Memory B cell (primary cell): Measurements from ENCODE around the gene CHKA.

Experiments
- ATAC-seq: fragments of 150-1000 bp; cut with Tn5 transposase; 2 replicates; pipeline ENCODE4 v1.10.0; 2021; ENCODE audit warnings: low read depth, mild to moderate bottlenecking, moderate library complexity
- DNase-seq, 2 donors: peaks; one replicate each; pipeline ENCODE4 v3.0.0; 2022; ENCODE audit warnings: low spot score in 2 of 2
- H3K27ac Mint-ChIP-seq: one replicate; pipeline ENCODE4 v1.8.0; 2022; ENCODE audit warnings: mild to moderate bottlenecking, moderate library complexity, mixed read lengths
- H3K27me3 Mint-ChIP-seq: one replicate; pipeline ENCODE4 v1.8.0; 2022; ENCODE audit warnings: mixed read lengths
- H3K36me3 Mint-ChIP-seq: one replicate; pipeline ENCODE4 v1.8.0; 2022; ENCODE audit warnings: mild to moderate bottlenecking, mixed read lengths
- H3K4me1 Mint-ChIP-seq: one replicate; pipeline ENCODE4 v1.8.0; 2022; ENCODE audit warnings: mixed read lengths
- H3K4me3 Mint-ChIP-seq: one replicate; pipeline ENCODE4 v1.8.0; 2022; ENCODE audit warnings: mild to moderate bottlenecking, moderate library complexity, mixed read lengths
- H3K9me3 Mint-ChIP-seq: one replicate; pipeline ENCODE4 v1.8.0; 2022; ENCODE audit warnings: mixed read lengths

CHKA gene

DNA sequence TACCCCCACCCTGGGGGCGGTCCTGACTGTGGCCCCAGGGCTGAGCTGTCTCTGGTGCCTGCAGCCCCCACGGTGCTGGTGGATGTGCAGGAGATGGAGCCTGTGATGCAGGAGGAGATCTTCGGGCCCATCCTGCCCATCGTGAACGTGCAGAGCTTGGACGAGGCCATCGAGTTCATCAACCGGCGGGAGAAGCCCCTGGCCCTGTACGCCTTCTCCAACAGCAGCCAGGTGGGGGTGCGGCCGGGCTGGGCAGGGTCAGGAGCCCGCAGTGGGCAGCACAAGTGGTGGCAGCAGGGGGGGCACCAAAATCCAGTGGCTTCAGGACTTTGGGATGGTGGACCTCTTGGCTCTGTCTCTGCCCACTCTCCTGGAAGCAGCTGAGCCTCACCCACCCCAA lies 98.7 kb downstream of the CHKA start:
- Mint-ChIP-seq H3K4me1 (peaks cover 7% of the 10 kb centered on the region), H3K9me3 (no peaks in the 10 kb centered on the region), H3K36me3 (peaks cover 2% of the 10 kb centered on the region), H3K4me3 (no peak overlapping the region), H3K27ac (no peak overlapping the region), H3K27me3 (peaks cover 3% of the 10 kb centered on the region)
- DNase-seq, result no peak
- ATAC-seq, result no peak

- ATAC-seq (no peak), DNase-seq (no peak)
- H3K36me3 Mint-ChIP-seq, result peaks cover 2% of the 10 kb centered on the region
- H3K27ac Mint-ChIP-seq, result no peak overlapping the region
- no peak overlapping the region for H3K4me3 Mint-ChIP-seq
- peaks cover 7% of the 10 kb centered on the region for H3K4me1 Mint-ChIP-seq
- H3K9me3 Mint-ChIP-seq, result no peaks in the 10 kb centered on the region
- H3K27me3 Mint-ChIP-seq, result peaks cover 3% of the 10 kb centered on the region
These were observed 99.9 kb downstream of the CHKA start for GRCh38 chr11:68021167-68021787.

GRCh38 chr11:68020575-68020974 lies 100.6 kb downstream of the CHKA start:
- Mint-ChIP-seq H3K27ac (no peak overlapping the region), H3K36me3 (peaks cover 2% of the 10 kb centered on the region), H3K9me3 (no peaks in the 10 kb centered on the region), H3K4me1 (peaks cover 7% of the 10 kb centered on the region), H3K4me3 (no peak overlapping the region), H3K27me3 (peaks cover 3% of the 10 kb centered on the region)
- DNase-seq (no peak), ATAC-seq (no peak)

DNA sequence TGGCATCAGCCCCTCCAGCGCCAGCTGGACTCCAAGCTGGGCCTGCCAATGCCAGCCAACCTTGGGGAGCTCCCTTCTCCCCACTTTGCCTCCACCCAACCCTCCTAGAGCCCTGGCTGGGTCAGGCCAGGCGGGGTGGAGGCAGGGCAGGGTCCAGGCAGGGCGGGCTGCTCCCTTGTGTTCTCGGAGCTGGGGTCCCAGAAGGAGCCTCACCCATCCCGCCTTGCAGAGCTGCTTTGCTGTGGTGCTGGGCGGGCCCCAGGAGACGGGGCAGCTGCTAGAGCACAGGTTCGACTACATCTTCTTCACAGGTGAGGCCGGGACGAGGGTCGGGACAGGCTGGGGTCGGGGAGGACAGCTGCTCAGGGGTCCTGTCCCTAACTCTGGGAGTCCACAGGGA lies 101.7 kb downstream of the CHKA start:
- H3K4me1 Mint-ChIP-seq, result peaks cover 7% of the 10 kb centered on the region
- DNase-seq, result no peak
- H3K27me3 Mint-ChIP-seq, result peaks cover 3% of the 10 kb centered on the region
- no peak for ATAC-seq
- H3K36me3 Mint-ChIP-seq, result no peaks in the 10 kb centered on the region
- H3K9me3 Mint-ChIP-seq, result no peaks in the 10 kb centered on the region
- no peak overlapping the region for H3K4me3 Mint-ChIP-seq
- H3K27ac Mint-ChIP-seq, result no peak overlapping the region

DNA sequence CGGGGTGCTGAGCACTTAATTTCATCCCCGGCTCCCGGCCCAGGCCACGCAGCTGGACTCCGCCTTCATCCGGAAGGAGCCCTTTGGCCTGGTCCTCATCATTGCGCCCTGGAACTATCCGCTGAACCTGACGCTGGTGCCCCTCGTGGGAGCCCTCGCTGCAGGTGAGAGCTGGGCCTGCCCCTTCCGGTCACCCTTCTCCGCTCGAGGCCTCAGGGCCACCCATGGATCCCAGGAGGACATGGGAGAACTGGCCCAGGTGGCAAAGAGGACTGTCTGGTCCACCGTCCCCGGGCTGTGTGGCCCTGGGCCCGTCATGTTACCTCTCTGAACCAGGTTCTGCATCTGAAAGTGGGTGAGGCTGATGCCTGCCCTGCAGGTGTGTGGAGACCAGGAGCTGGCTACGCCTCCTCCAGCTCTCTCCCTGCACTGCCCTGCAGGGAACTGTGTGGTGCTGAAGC lies 102.4 kb downstream of the CHKA start:
- no peaks in the 10 kb centered on the region for H3K36me3 Mint-ChIP-seq

GRCh38 chr11:68017980-68018729 lies 103.0 kb downstream of the CHKA start:
- H3K36me3 Mint-ChIP-seq, result no peaks in the 10 kb centered on the region
- ATAC-seq, result no peak

More for the DNA sequence above, 102.4 kb downstream of the CHKA start:
- peaks cover 3% of the 10 kb centered on the region for H3K27me3 Mint-ChIP-seq
- no peak overlapping the region for H3K4me3 Mint-ChIP-seq
- H3K4me1 Mint-ChIP-seq, result peaks cover 7% of the 10 kb centered on the region
- no peaks in the 10 kb centered on the region for H3K9me3 Mint-ChIP-seq
- no peak overlapping the region for H3K27ac Mint-ChIP-seq
- ATAC-seq, result no peak
- no peak for DNase-seq

GRCh38 chr11:68016904-68017817 lies 104.0 kb downstream of the CHKA start:
- no peak for ATAC-seq
- Mint-ChIP-seq H3K9me3 (no peaks in the 10 kb centered on the region), H3K4me3 (no peak overlapping the region), H3K36me3 (no peaks in the 10 kb centered on the region), H3K27me3 (peaks cover 3% of the 10 kb centered on the region), H3K27ac (no peak overlapping the region), H3K4me1 (peaks cover 7% of the 10 kb centered on the region)
- no peak for DNase-seq

More at GRCh38 chr11:68017980-68018729, 103.0 kb downstream of the CHKA start:
- H3K27ac Mint-ChIP-seq, result no peak overlapping the region
- peaks cover 3% of the 10 kb centered on the region for H3K27me3 Mint-ChIP-seq
- DNase-seq, result no peak
- no peak overlapping the region for H3K4me3 Mint-ChIP-seq
- H3K9me3 Mint-ChIP-seq, result no peaks in the 10 kb centered on the region
- H3K4me1 Mint-ChIP-seq, result peaks cover 7% of the 10 kb centered on the region

- DNase-seq (no peak), ATAC-seq (no peak)
These were observed 104.9 kb downstream of the CHKA start for GRCh38 chr11:68016161-68016903.

GRCh38 chr11:68015467-68015866 lies 105.7 kb downstream of the CHKA start:
- Mint-ChIP-seq H3K4me3 (no peak overlapping the region), H3K27me3 (peaks cover under 1% of the 10 kb centered on the region), H3K9me3 (no peaks in the 10 kb centered on the region), H3K4me1 (peaks cover 5% of the 10 kb centered on the region), H3K27ac (no peak overlapping the region), H3K36me3 (no peaks in the 10 kb centered on the region)
- no peak for DNase-seq
- ATAC-seq, result no peak

More at GRCh38 chr11:68016161-68016903, 104.9 kb downstream of the CHKA start:
- Mint-ChIP-seq H3K4me1 (peaks cover 7% of the 10 kb centered on the region), H3K27ac (no peak overlapping the region), H3K36me3 (no peaks in the 10 kb centered on the region), H3K4me3 (no peak overlapping the region), H3K27me3 (peaks cover 3% of the 10 kb centered on the region), H3K9me3 (no peaks in the 10 kb centered on the region)

GRCh38 chr11:68014947-68015447 lies 106.2 kb downstream of the CHKA start:
- no peaks in the 10 kb centered on the region for H3K27me3 Mint-ChIP-seq
- no peaks in the 10 kb centered on the region for H3K36me3 Mint-ChIP-seq
- ATAC-seq, result no peak

GRCh38 chr11:68014157-68014946 lies 106.8 kb downstream of the CHKA start:
- ATAC-seq (no peak), DNase-seq (no peak)
- Mint-ChIP-seq H3K27ac (no peak overlapping the region), H3K4me1 (peaks cover 14% of the 10 kb centered on the region), H3K9me3 (no peaks in the 10 kb centered on the region), H3K36me3 (no peaks in the 10 kb centered on the region), H3K4me3 (no peak overlapping the region), H3K27me3 (no peaks in the 10 kb centered on the region)

More at GRCh38 chr11:68014947-68015447, 106.2 kb downstream of the CHKA start:
- H3K4me3 Mint-ChIP-seq, result no peak overlapping the region
- H3K4me1 Mint-ChIP-seq, result peaks cover 7% of the 10 kb centered on the region
- no peaks in the 10 kb centered on the region for H3K9me3 Mint-ChIP-seq
- DNase-seq, result no peak
- H3K27ac Mint-ChIP-seq, result no peak overlapping the region

DNA sequence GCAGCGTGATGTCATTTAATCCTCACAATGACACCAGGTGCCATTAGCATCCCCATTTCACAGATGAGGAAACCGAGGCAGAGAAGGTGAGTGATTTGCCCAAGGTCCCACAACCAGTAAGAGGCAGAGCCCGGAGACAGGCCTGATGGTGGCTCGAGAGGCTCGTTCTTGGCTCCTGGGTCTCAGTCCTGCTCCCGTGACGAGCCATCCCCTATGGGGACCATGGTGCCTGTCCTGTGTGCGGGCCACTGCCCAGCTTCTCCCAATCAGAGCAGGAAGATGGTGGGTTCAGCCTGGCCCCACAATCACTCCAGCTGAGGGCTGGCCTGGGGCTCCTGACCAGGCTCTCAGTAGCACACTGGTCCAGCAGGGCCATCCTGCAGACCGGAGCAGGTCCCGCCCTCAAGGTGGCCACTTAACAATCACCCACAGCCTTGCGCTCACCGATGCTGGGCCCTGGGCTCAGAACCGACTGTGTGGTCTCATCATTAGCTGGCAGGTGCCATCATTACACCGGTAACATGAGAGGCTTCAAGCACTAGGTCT lies 107.5 kb downstream of the CHKA start:
- Mint-ChIP-seq H3K27me3 (no peaks in the 10 kb centered on the region), H3K27ac (no peak overlapping the region), H3K4me1 (peaks cover 20% of the 10 kb centered on the region), H3K4me3 (no peak overlapping the region), H3K36me3 (no peaks in the 10 kb centered on the region), H3K9me3 (no peaks in the 10 kb centered on the region)
- no peak for ATAC-seq
- no peak for DNase-seq
